GM12878 (cell line): ENCODE measurements around the gene RNMT. TPM values are rescaled to one million over a fixed set of nuclear protein-coding genes. Genes with fewer than 3 reads are reported as not detected.

Experiments used
- ATAC-seq: fragments of 200-7000 bp; cut with Tn5 transposase; 3 replicates; pipeline ENCODE4 v1.9.1; 2020; ENCODE audit warnings: mild to moderate bottlenecking, moderate library complexity
- BruUV-seq: library from RNA; stranded (reverse); fragments of 400-500 nt; replicated peaks from 2 replicates; lab custom pipeline; 2021; lab: Mats Ljungman, UMichigan
- CTCF ChIA-PET: fragments of 300-600 bp; sonication (Branson Sonifier 250); formaldehyde crosslinking; extraction: SDS; loops from one replicate; lab custom pipeline; 2021; ENCODE audit warnings: inconsistent platforms; lab: Yijun Ruan, JAX
- POLR2A ChIA-PET: fragments of 350-600 bp; formaldehyde crosslinking; extraction: SDS; loops from one replicate; lab custom pipeline; 2021; ENCODE audit warnings: inconsistent platforms; lab: Charles Lee
- RAD21 ChIA-PET: fragments of 300-600 bp; sonication (Branson Sonifier 250); formaldehyde crosslinking; loops from one replicate; lab custom pipeline; 2023; ENCODE audit warnings: antibody characterized with exemption; ENCODE audit not compliant: unreplicated experiment; lab: Charles Lee
- SMC1A ChIA-PET: fragments of 300-600 bp; sonication (Branson Sonifier 250); formaldehyde crosslinking; loops from one replicate; lab custom pipeline; 2023; ENCODE audit not compliant: unreplicated experiment, uncharacterized antibody; lab: Charles Lee
- DNase-seq: peaks from one replicate; pipeline ENCODE4 v3.0.0-alpha.2; 2011; ENCODE audit warnings: low read depth, low spot score
- FAIRE-seq: peaks from 3 replicates; lab custom pipeline; 2011; peaks lifted over from hg19 to GRCh38; lab: Jason Lieb, UNC
- H2AFZ ChIP-seq: 2 replicates; pipeline ENCODE4 v1.6.0; 2011; ENCODE audit warnings: low read depth, low read length, control low read depth; ENCODE audit not compliant: control insufficient read depth
- H3K27ac ChIP-seq: 2 replicates; pipeline ENCODE4 v1.5.1; 2011; ENCODE audit warnings: control low read depth; ENCODE audit not compliant: control insufficient read depth, insufficient read depth
- H3K27me3 ChIP-seq, 2 experiments: replicated peaks in 1 of 2; 2 replicates each; pipeline versions ENCODE4 v1.6.0 to v1.6.1; 2011; ENCODE audit warnings: low read length in 1 of 2; ENCODE audit not compliant: control insufficient read depth in 2 of 2, insufficient read depth in 2 of 2
- H3K36me3 ChIP-seq, 2 experiments: 2 replicates each; pipeline ENCODE4 v1.5.1; 2011; ENCODE audit warnings: low read length in 1 of 2; ENCODE audit not compliant: control insufficient read depth in 2 of 2, insufficient read depth in 2 of 2
- H3K4me1 ChIP-seq: 2 replicates; pipeline ENCODE4 v1.6.1; 2011; ENCODE audit warnings: mild to moderate bottlenecking, low read length, moderate library complexity, mixed read lengths; ENCODE audit not compliant: control insufficient read depth, insufficient read depth
- H3K4me2 ChIP-seq: 2 replicates; pipeline ENCODE4 v1.6.0; 2011; ENCODE audit warnings: control low read depth; ENCODE audit not compliant: control insufficient read depth, insufficient read depth
- H3K4me3 ChIP-seq: fragments of 200-600 bp; sonication (generic); 2 replicates; pipeline ENCODE4 v1.5.1; 2016
- H3K79me2 ChIP-seq: 2 replicates; pipeline ENCODE4 v1.6.0; 2011; ENCODE audit warnings: low read length; ENCODE audit not compliant: control insufficient read depth, insufficient read depth
- H3K9ac ChIP-seq: 2 replicates; pipeline ENCODE4 v1.8.0; 2011; ENCODE audit warnings: low read length, control low read depth, mixed read lengths; ENCODE audit not compliant: control insufficient read depth, insufficient read depth
- H3K9me3 ChIP-seq: replicated peaks from 3 replicates; pipeline ENCODE4 v1.5.1; 2011; ENCODE audit warnings: mild to moderate bottlenecking, low read length; ENCODE audit not compliant: control insufficient read depth, insufficient read depth
- H4K20me1 ChIP-seq: 2 replicates; pipeline ENCODE4 v1.6.0; 2011; ENCODE audit not compliant: control insufficient read depth, insufficient read depth
- BHLHE40 ChIP-seq, 2 experiments: fragments of 450-650 bp in 1 of 2; IDR thresholded peaks; 2 replicates each; pipeline ENCODE4 v1.6.1; 2011 to 2017; ENCODE audit warnings: low read depth in 2 of 2, borderline replicate concordance in 1 of 2, improper control_type of control experiment in 1 of 2, low read length in 1 of 2, mild to moderate bottlenecking in 1 of 2
- CBX5 ChIP-seq: sonication (generic); IDR thresholded peaks from 2 replicates; pipeline ENCODE4 v1.6.1; 2016; ENCODE audit warnings: low read depth, moderate library complexity, mild to moderate bottlenecking, inconsistent platforms
- NFIC ChIP-seq: IDR thresholded peaks from 2 replicates; pipeline ENCODE4 v1.6.1; 2012; ENCODE audit warnings: low read depth, mild to moderate bottlenecking, inconsistent platforms, low read length, moderate library complexity
- NR2F1 ChIP-seq: fragments of 450-650 bp; conservative IDR thresholded peaks from 2 replicates; pipeline ENCODE4 v1.6.1; 2017; ENCODE audit warnings: mild to moderate bottlenecking
- WGBS: methylation state at CpG from one replicate; pipeline ENCODE4 v1.1.6; 2016; ENCODE audit warnings: low lambda C conversion rate; ENCODE audit not compliant: insufficient replicate concordance, insufficient coverage; ENCODE audit errors: missing lambda C conversion rate; 5-methylcytosine and 5-hydroxymethylcytosine counted together
- in situ Hi-C: fragments of 300-500 bp; cut with MboI; formaldehyde crosslinking; loops from 9 replicates; pipeline ENCODE4 v1.14.3; 2018; ENCODE audit warnings: mixed read lengths
- intact Hi-C: fragments of 100-400 bp; cut with micrococcal nuclease; formaldehyde crosslinking; loops from one replicate; pipeline ENCODE4 v1.14.2; 2022; ENCODE audit not compliant: unreplicated experiment
- polyA plus RNA-seq, 11 experiments: library from polyadenylated mRNA; depleted of rRNA in 4 of 11; unstranded in 6 of 11; stranded (reverse) in 5 of 11; fragments of >200 nt; fragmentation: Nextera tagmentation in 4 of 11; fragmentation: Illumina TruSeq in 1 of 11; extraction: Ambion mirVana in 4 of 11; extraction: Trizol in 1 of 11; gene quantifications; 1 replicate in 1 of 11; 2 replicates in 10 of 11; pipeline versions ENCODE4 v1.2.1 to v1.2.3, GENCODE V29; 2011 to 2016; ENCODE audit warnings: inconsistent platforms in 2 of 11, missing spikeins in 2 of 11, low read depth in 1 of 11
- total RNA-seq, 4 experiments: library from RNA; depleted of rRNA in 3 of 4; stranded (reverse); fragments of >200 nt in 3 of 4; fragmentation: Illumina TruSeq in 1 of 4; extraction: Trizol in 1 of 4; gene quantifications; 2 replicates each; pipeline versions ENCODE4 v1.2.1 to v1.2.3, GENCODE V29; 2013 to 2021

RNMT gene
- total and polyA plus RNA-seq, 10 of the 15 experiments (the other 5 are each of a cell fraction or from before 2014, with no cell fraction given): 18.1 to 63.2 (median 38.8) TPM

DNA sequence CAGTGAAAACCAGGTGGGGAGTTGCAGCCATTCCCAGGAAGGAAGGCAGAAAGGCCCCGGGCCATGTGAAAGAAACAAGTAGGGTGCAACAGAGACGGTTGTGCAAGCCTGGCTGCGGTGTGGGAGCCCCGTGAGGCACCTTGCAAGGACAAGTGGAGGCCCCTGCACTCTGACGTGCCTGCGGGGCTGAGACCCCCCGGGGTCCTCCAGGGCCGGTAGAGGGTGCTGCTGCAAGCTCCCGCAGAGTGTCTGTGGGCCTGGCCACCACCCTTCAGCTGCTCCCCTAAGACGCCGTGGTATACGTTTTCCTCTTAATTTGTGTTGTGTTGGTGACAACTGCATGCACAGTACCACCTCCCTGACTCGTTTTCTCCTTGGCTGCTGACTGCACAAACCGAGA is 70.0 kb downstream of the RNMT start:
- Histone ChIP-seq H3K27me3 (peaks cover 3 to 7% of the 10 kb centered on the region in 2 experiments; a peak in 2 of 4 replicates), H3K9me3 (no peaks in the 10 kb centered on the region), H3K36me3 (no peaks in the 10 kb centered on the region), H3K4me1 (no peaks in the 10 kb centered on the region), H3K27ac (no peak overlapping the region), H4K20me1 (no peaks in the 10 kb centered on the region), H3K79me2 (no peaks in the 10 kb centered on the region), H3K4me2 (no peak overlapping the region), H3K9ac (no peak overlapping the region), H2AFZ (no peak overlapping the region)
- in situ Hi-C loops (no loop called here), intact Hi-C loops (no loop called here)
- ChIA-PET SMC1A (interaction anchor here (1.0 kb wide), 1 partner anchor 10 kb away, joined by 3 read pairs; no protein-coding TSS in a partner anchor), POLR2A (no interaction called here), RAD21 (no interaction called here), CTCF (interaction anchor here (1.3 kb wide), 1 partner anchor 9 kb away, joined by 4 read pairs; no protein-coding TSS in a partner anchor)
- no TSS peak for BruUV-seq
- DNase-seq (no peak), FAIRE-seq (no peak), ATAC-seq (no peak)
- 46% methylated on average over 14 of the region's 14 CpGs for WGBS
- no peak for TF ChIP-seq NR2F1
- TF ChIP-seq, all 136 proteins: peak for 0
- H3K4me3 ChIP-seq: no peak overlapping the region

DNA sequence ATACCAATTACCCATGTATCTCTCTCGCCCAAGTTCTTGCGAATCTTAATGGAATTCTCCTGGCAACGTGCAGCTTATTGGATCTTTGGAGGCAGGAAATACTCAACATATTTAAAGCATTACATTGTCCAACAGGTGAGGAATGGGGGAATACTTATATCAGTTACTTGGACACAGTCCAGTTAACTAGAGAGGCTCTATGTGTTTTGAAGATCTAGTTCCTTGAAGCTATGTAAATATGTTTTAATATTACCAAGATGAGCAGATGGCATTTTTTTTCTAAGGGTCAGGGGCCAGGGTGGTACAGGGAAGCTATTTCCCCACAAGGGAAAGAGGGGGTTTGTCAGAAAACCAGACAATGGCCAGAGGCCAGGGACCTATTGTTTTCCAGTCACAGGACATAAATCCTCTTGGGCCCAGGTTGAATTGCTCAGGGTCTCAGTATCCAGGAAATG is 70.7 kb downstream of the RNMT start:
- no peak for FAIRE-seq
- 61% methylated on average over 3 of the region's 3 CpGs for WGBS
- SMC1A ChIA-PET: interaction anchor here (1.0 kb wide), 1 partner anchor 10 kb away, joined by 3 read pairs; no protein-coding TSS in a partner anchor

More for the DNA sequence above, 70.7 kb downstream of the RNMT start:
- H3K36me3 ChIP-seq: no peaks in the 10 kb centered on the region
- TF ChIP-seq BHLHE40 (IDR thresholded peaks at IDR 0.05; ENCODE audit: borderline replicate concordance in 1 of 2, low read depth in 2 of 2, low read length in 1 of 2) (no peak), CBX5 (no peak), NFIC (no peak)
- TF ChIP-seq, all 136 proteins: peak for 0
- H3K4me3 ChIP-seq: no peak overlapping the region
- ATAC-seq: no peak
- H3K9ac ChIP-seq: no peak overlapping the region
- H3K4me2 ChIP-seq: no peak overlapping the region
- in situ Hi-C loops: no loop called here
- CTCF ChIA-PET: no interaction called here
- H3K79me2 ChIP-seq: no peaks in the 10 kb centered on the region
- peaks cover 3 to 7% of the 10 kb centered on the region in 2 experiments; a peak in 2 of 4 replicates for H3K27me3 ChIP-seq
- DNase-seq: no peak
- intact Hi-C loops: no loop called here
- no TSS peak for BruUV-seq
- POLR2A ChIA-PET: no interaction called here
- no peak overlapping the region for H3K27ac ChIP-seq
- H3K9me3 ChIP-seq: no peaks in the 10 kb centered on the region
- H2AFZ ChIP-seq: no peak overlapping the region
- RAD21 ChIA-PET: no interaction called here
- H4K20me1 ChIP-seq: no peaks in the 10 kb centered on the region
- no peaks in the 10 kb centered on the region for H3K4me1 ChIP-seq
